Kidney glomerular epithelial cell (primary cell): ENCODE measurements around the gene AKIP1.

Experiments
- DNase-seq: peaks from one replicate; lab custom pipeline; 2025; lab: John Stamatoyannopoulos, UW

The AKIP1 gene

GRCh38 chr11:8961401-8961800, 50.4 kb downstream of the AKIP1 start:
- no peak for DNase-seq

- no peak for DNase-seq
These were observed 51.9 kb downstream of the AKIP1 start for GRCh38 chr11:8962841-8963240.

GRCh38 chr11:8963569-8964323, 52.8 kb downstream of the AKIP1 start:
- peak; percentile 89 for DNase-seq

- peak; percentile 89 for DNase-seq
These were observed 53.6 kb downstream of the AKIP1 start, which contains the start of gene TMEM9B for GRCh38 chr11:8964324-8965320. TSS of gene TMEM9B (minus strand) at chr11:8964442. CDS start at chr11:8964313, 129 bp downstream.

GRCh38 chr11:8967184-8967583, 56.2 kb downstream of the AKIP1 start:
- DNase-seq: no peak
